NT2/D1 (cell line): ENCODE data around the gene IL1RAP.
"Not testable (repeated sequence)": the region's sequence is repeated elsewhere in the genome, so short reads cannot be mapped to it uniquely, and the experiment has no call there.

ENCODE experiments used
- DNase-seq: peaks from one replicate; pipeline ENCODE4 v3.0.0-alpha.2; 2011; ENCODE audit warnings: low read depth, low spot score
- H3K27me3 ChIP-seq: 2 replicates; pipeline ENCODE4 v1.6.0; 2011; ENCODE audit warnings: mild to moderate bottlenecking; ENCODE audit not compliant: insufficient read length, insufficient read depth
- H3K36me3 ChIP-seq: 2 replicates; pipeline ENCODE4 v1.6.1; 2011; ENCODE audit warnings: mild to moderate bottlenecking, low read length, mixed read lengths; ENCODE audit not compliant: insufficient read depth, insufficient read length
- H3K4me1 ChIP-seq: 2 replicates; pipeline ENCODE4 v1.5.1; 2011; ENCODE audit not compliant: insufficient read depth, insufficient read length
- H3K4me3 ChIP-seq: 2 replicates; pipeline ENCODE4 v1.5.1; 2011; ENCODE audit warnings: low read depth; ENCODE audit not compliant: insufficient read length
- H3K9ac ChIP-seq: 2 replicates; pipeline ENCODE4 v1.6.0; 2011; ENCODE audit warnings: low read depth; ENCODE audit not compliant: insufficient read length
- H3K9me3 ChIP-seq: 2 replicates; pipeline ENCODE4 v1.5.1; 2011; ENCODE audit warnings: mild to moderate bottlenecking, low read length; ENCODE audit not compliant: insufficient read depth
- SUZ12 ChIP-seq: IDR thresholded peaks from 2 replicates; pipeline ENCODE4 v1.6.1; 2011; ENCODE audit not compliant: insufficient read length, insufficient read depth; ENCODE audit errors: extremely low read depth
- YY1 ChIP-seq: IDR thresholded peaks from 2 replicates; pipeline ENCODE4 v1.6.1; 2011; ENCODE audit not compliant: insufficient read length, insufficient read depth
- ZNF274 ChIP-seq: IDR thresholded peaks from 2 replicates; pipeline ENCODE4 v1.6.1; 2011; ENCODE audit warnings: mild to moderate bottlenecking, low read depth, low read length

Gene IL1RAP

GRCh38 chr3:190514413-190515153 lies 698 bp downstream of the IL1RAP start:
- Histone ChIP-seq H3K36me3 (no peaks in the 10 kb centered on the region), H3K4me1 (no peaks in the 10 kb centered on the region), H3K27me3 (peaks cover 71% of the 10 kb centered on the region), H3K9ac (peak overlapping the region; percentile 69), H3K4me3 (peak overlapping the region; percentile 71), H3K9me3 (no peaks in the 10 kb centered on the region)
- TF ChIP-seq SUZ12 (peak; percentile 63), YY1 (no peak), ZNF274 (no peak)
- DNase-seq = no peak

GRCh38 chr3:190516416-190516815 lies 2.5 kb downstream of the IL1RAP start:
- no peak overlapping the region for H3K9ac ChIP-seq
- H3K9me3 ChIP-seq = no peaks in the 10 kb centered on the region
- H3K27me3 ChIP-seq = peaks cover 60% of the 10 kb centered on the region
- no peak for DNase-seq
- no peaks in the 10 kb centered on the region for H3K4me1 ChIP-seq
- no peaks in the 10 kb centered on the region for H3K36me3 ChIP-seq
- TF ChIP-seq ZNF274 = no peak
- TF ChIP-seq YY1 = no peak
- no peak for TF ChIP-seq SUZ12
- no peak overlapping the region for H3K4me3 ChIP-seq

GRCh38 chr3:190517687-190518086 lies 3.8 kb downstream of the IL1RAP start:
- Histone ChIP-seq H3K27me3 (peaks cover 48% of the 10 kb centered on the region), H3K9ac (no peak overlapping the region), H3K9me3 (no peaks in the 10 kb centered on the region), H3K36me3 (no peaks in the 10 kb centered on the region), H3K4me3 (no peak overlapping the region), H3K4me1 (no peaks in the 10 kb centered on the region)
- TF ChIP-seq ZNF274 = no peak
- TF ChIP-seq YY1 = no peak
- TF ChIP-seq SUZ12 = no peak
- no peak for DNase-seq

- not testable (repeated sequence) for H3K4me1 ChIP-seq, H3K36me3 ChIP-seq, H3K9me3 ChIP-seq, DNase-seq, H3K4me3 ChIP-seq, H3K9ac ChIP-seq
- peaks cover 39% of the 10 kb centered on the region for H3K27me3 ChIP-seq
Measured at GRCh38 chr3:190518531-190518930, 4.6 kb downstream of the IL1RAP start.

- TF ChIP-seq YY1 (no peak), SUZ12 (no peak), ZNF274 (no peak)
- no peak overlapping the region for H3K4me3 ChIP-seq
- DNase-seq = no peak
- no peak overlapping the region for H3K9ac ChIP-seq
- H3K27me3 ChIP-seq = peaks cover 27% of the 10 kb centered on the region
- H3K9me3 ChIP-seq = no peaks in the 10 kb centered on the region; the same call in 1 of the 2 replicates
- H3K4me1 ChIP-seq = no peaks in the 10 kb centered on the region
- no peaks in the 10 kb centered on the region for H3K36me3 ChIP-seq
Measured at GRCh38 chr3:190519886-190520285, 6.0 kb downstream of the IL1RAP start.

- no peak overlapping the region for H3K9ac ChIP-seq
- no peaks in the 10 kb centered on the region; the same call in 1 of the 2 replicates for H3K9me3 ChIP-seq
- H3K36me3 ChIP-seq = no peaks in the 10 kb centered on the region
- H3K4me1 ChIP-seq = no peaks in the 10 kb centered on the region
- DNase-seq = no peak
- no peak overlapping the region for H3K4me3 ChIP-seq
- TF ChIP-seq SUZ12 = no peak
- peaks cover 7% of the 10 kb centered on the region for H3K27me3 ChIP-seq
Measured at GRCh38 chr3:190521998-190522397, 8.1 kb downstream of the IL1RAP start.

- H3K27me3 ChIP-seq = no peaks in the 10 kb centered on the region
- DNase-seq = no peak
- H3K9ac ChIP-seq = no peak overlapping the region
- TF ChIP-seq YY1 = no peak
- no peak for TF ChIP-seq ZNF274
- no peak for TF ChIP-seq SUZ12
- no peaks in the 10 kb centered on the region for H3K4me1 ChIP-seq
- H3K9me3 ChIP-seq = no peaks in the 10 kb centered on the region; the same call in 1 of the 2 replicates
- no peak overlapping the region for H3K4me3 ChIP-seq
- H3K36me3 ChIP-seq = no peaks in the 10 kb centered on the region
Measured at GRCh38 chr3:190522621-190523222, 8.8 kb downstream of the IL1RAP start.

- H3K9ac ChIP-seq = no peak overlapping the region
- H3K4me1 ChIP-seq = no peaks in the 10 kb centered on the region
- H3K9me3 ChIP-seq = no peaks in the 10 kb centered on the region; the same call in 1 of the 2 replicates
- no peak overlapping the region for H3K4me3 ChIP-seq
- no peaks in the 10 kb centered on the region for H3K36me3 ChIP-seq
- TF ChIP-seq SUZ12 (no peak), YY1 (no peak), ZNF274 (no peak)
- DNase-seq = no peak
- H3K27me3 ChIP-seq = no peaks in the 10 kb centered on the region
Measured at GRCh38 chr3:190524942-190525341, 11.1 kb downstream of the IL1RAP start.
